RWPE2 (cell line): ENCODE results near the gene AFG1L.
"Not testable (repeated sequence)": the region's sequence is repeated elsewhere in the genome, so short reads cannot be mapped to it uniquely, and the experiment has no call there.

ENCODE experiments used
- ATAC-seq: fragments of 200-7000 bp; cut with Tn5 transposase; 3 replicates; pipeline ENCODE4 v1.9.1; 2021; ENCODE audit warnings: low read depth
- DNase-seq: peaks from one replicate; pipeline ENCODE4 v3.0.0-alpha.2; 2020; ENCODE audit warnings: low spot score
- H3K27ac ChIP-seq: fragments of 450-650 bp; 2 replicates; pipeline ENCODE4 v1.5.1; 2017; ENCODE audit warnings: mild to moderate bottlenecking; ENCODE audit not compliant: poor library complexity, severe bottlenecking
- H3K27me3 ChIP-seq: fragments of 250-450 bp; sonication (Bioruptor Pico); 2 replicates; pipeline ENCODE4 v1.5.1; 2021; ENCODE audit warnings: mild to moderate bottlenecking, moderate library complexity; ENCODE audit not compliant: insufficient read depth, poor library complexity, severe bottlenecking
- H3K36me3 ChIP-seq: fragments of 250-450 bp; sonication (Bioruptor Pico); 2 replicates; pipeline ENCODE4 v1.5.1; 2020; ENCODE audit warnings: low read depth, mild to moderate bottlenecking, moderate library complexity
- H3K4me1 ChIP-seq: fragments of 250-450 bp; sonication (Bioruptor Pico); 2 replicates; pipeline ENCODE4 v1.5.1; 2021; ENCODE audit warnings: mild to moderate bottlenecking, moderate library complexity; ENCODE audit not compliant: insufficient read depth, poor library complexity, severe bottlenecking
- H3K4me3 ChIP-seq: fragments of 250-450 bp; sonication (Bioruptor Pico); 2 replicates; pipeline ENCODE4 v1.5.1; 2021; ENCODE audit warnings: mild to moderate bottlenecking, moderate library complexity; ENCODE audit not compliant: severe bottlenecking
- H3K9me3 ChIP-seq: fragments of 250-450 bp; sonication (Bioruptor Pico); 2 replicates; pipeline ENCODE4 v1.5.1; 2021; ENCODE audit warnings: mild to moderate bottlenecking, moderate library complexity; ENCODE audit not compliant: severe bottlenecking
- CTCF ChIP-seq: fragments of 450-650 bp; IDR thresholded peaks from one replicate; pipeline ENCODE4 v1.5.1; 2017; ENCODE audit warnings: mild to moderate bottlenecking, moderate library complexity; ENCODE audit not compliant: poor library complexity, severe bottlenecking

Gene AFG1L

DNA sequence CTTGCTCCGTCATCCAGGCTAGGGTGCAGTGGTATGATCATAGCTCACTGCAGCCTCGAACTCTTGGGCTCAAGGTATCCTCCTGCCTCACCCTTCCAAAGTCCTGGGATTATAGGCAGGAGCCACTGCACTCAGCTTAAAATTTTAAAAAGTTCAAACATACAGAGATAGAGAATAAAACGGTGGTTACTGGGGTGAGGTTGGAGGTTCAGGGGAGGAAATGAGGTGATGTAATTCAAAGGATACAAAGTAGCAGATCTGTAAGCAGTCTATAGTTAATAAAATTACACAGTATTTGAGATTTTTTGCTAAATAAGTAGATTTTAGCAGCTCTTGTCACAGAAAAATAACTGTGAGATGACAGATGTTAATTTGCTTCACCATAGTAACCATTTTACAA lies 7.5 kb upstream of the AFG1L start:
- no peak for TF ChIP-seq CTCF
- Histone ChIP-seq H3K4me1 (no peaks in the 10 kb centered on the region), H3K4me3 (no peak overlapping the region), H3K9me3 (no peaks in the 10 kb centered on the region), H3K27me3 (no peaks in the 10 kb centered on the region), H3K27ac (no peak overlapping the region), H3K36me3 (no peaks in the 10 kb centered on the region)
- no peak for ATAC-seq
- no peak for DNase-seq

GRCh38 chr6:108288742-108289141 lies 6.1 kb upstream of the AFG1L start:
- no peak for TF ChIP-seq CTCF
- H3K4me1 ChIP-seq, result no peaks in the 10 kb centered on the region
- H3K9me3 ChIP-seq, result no peaks in the 10 kb centered on the region
- no peaks in the 10 kb centered on the region for H3K27me3 ChIP-seq
- no peak for ATAC-seq
- no peak overlapping the region for H3K4me3 ChIP-seq
- DNase-seq, result no peak
- no peak overlapping the region for H3K27ac ChIP-seq
- no peaks in the 10 kb centered on the region for H3K36me3 ChIP-seq

DNA sequence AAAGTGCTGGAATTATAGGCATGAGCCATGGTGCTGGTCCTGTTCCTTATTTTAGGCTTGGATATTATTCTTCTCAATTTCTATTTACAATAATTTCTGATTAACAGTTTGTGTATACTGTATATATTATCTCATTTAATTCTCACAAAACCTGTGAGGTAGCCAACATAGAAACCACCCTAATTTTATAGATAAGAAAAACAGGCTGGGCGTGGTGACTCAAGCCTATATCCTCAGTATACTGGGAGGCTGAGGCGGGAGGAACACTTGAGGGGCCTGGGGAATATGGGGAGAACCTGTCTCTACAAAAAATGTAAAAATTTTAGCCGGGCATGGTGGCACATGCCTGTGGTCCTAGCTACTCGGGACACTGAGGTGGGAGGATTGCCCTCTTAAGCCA lies 3.8 kb upstream of the AFG1L start:
- no peak for TF ChIP-seq CTCF
- no peak for DNase-seq
- H3K27ac ChIP-seq, result no peak overlapping the region
- no peaks in the 10 kb centered on the region for H3K27me3 ChIP-seq
- no peak for ATAC-seq
- no peaks in the 10 kb centered on the region for H3K9me3 ChIP-seq
- H3K36me3 ChIP-seq, result no peaks in the 10 kb centered on the region
- H3K4me1 ChIP-seq, result no peaks in the 10 kb centered on the region
- no peak overlapping the region for H3K4me3 ChIP-seq

DNA sequence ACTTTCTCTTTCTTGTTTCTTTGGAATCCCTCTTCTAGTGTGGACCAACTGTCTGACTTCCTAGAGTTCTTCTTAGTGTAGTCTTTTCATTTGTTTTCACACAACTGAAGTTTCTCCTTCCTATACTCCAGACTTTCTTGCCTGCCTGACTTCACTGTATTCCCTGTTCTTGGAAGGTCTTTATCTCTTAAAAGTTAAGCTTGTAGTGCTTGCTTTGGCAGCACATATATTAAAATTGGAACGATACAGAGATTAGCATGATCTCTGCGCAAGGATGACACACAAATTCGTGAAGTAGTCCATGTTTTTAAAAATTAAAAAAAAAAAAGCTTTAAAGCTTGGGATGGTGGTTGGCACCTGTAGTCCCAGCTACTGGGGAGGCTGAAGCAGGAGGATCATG lies 2.3 kb upstream of the AFG1L start:
- H3K4me3 ChIP-seq, H3K36me3 ChIP-seq, H3K27me3 ChIP-seq, H3K9me3 ChIP-seq, H3K27ac ChIP-seq, H3K4me1 ChIP-seq, DNase-seq, ATAC-seq: not testable (repeated sequence)

DNA sequence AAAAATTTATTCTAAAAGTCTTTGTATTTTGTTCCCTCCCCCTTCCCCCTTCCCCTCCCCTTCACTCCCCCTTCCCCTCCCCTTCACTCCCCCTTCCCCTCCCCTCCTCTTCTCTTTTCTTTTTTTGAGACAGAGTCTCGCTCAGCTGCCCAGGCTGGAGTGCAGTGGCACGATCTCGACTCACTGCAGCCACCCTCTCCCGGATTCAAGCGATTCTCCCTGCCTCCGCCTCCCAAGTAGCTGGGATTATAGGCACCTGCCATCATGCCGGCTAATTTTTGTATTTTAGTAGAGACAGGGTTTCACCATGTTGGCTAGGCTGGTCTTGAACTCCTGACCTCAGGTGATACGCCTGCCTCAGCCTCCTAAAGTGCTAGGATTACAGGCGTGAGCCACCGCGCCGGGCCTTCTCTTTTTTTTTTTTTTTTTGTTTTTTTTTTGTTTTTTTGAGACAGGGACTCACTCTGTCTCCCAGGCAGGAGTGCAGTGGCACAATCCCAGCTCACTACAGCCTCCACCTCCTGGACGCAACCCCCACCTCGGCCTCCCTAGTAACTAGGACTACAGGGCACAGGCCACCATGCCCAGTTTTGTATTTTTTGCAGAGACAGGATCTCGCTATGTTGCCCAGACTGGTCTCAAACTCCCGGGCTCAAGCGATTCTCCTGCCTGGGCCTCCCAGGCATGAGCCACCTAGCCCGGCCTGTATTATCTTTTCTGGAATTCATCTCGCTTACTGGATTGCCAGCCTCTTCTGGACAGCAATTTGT lies 1.1 kb upstream of the AFG1L start:
- no peak for TF ChIP-seq CTCF
- no peaks in the 10 kb centered on the region for H3K36me3 ChIP-seq
- H3K4me3 ChIP-seq, result peak overlapping the region; percentile 59
- H3K27ac ChIP-seq, result peak overlapping the region; percentile 80
- H3K27me3 ChIP-seq, result no peaks in the 10 kb centered on the region
- no peak for ATAC-seq
- DNase-seq, result no peak
- H3K9me3 ChIP-seq, result peaks cover 3% of the 10 kb centered on the region
- H3K4me1 ChIP-seq, result no peaks in the 10 kb centered on the region
